Left lung (tissue), 10 donors: ENCODE measurements around the gene OR2M2. TPM values are rescaled to one million over a fixed set of nuclear protein-coding genes. Genes with fewer than 3 reads are reported as not detected.
A peak's percentile ranks its signal among the peaks of the same experiment; 100 is the strongest.

Experiments
- ATAC-seq: fragments of 200-7000 bp; cut with Tn5 transposase; one replicate; pipeline ENCODE4 v1.9.1; 2020; ENCODE audit warnings: moderate library complexity
- DNase-seq, 4 donors: peaks; one replicate each; pipeline ENCODE4 v3.0.0-alpha.2; 2013 to 2020
- H3K27ac ChIP-seq, 2 donors: fragments of 200-600 bp; sonication (generic) in 1 of 2; one replicate each; pipeline versions ENCODE4 v1.5.0 to v1.8.0; 2020 to 2021
- H3K27me3 ChIP-seq, 2 donors: fragments of 200-600 bp; sonication (generic) in 1 of 2; one replicate each; pipeline versions ENCODE4 v1.5.0 to v1.8.0; 2020 to 2021
- H3K36me3 ChIP-seq, 2 donors: fragments of 200-600 bp; sonication (generic) in 1 of 2; one replicate each; pipeline versions ENCODE4 v1.5.0 to v1.8.0; 2020 to 2021
- H3K4me1 ChIP-seq, 2 donors: fragments of 200-600 bp; one replicate each; pipeline ENCODE4 v1.8.0; 2021
- H3K4me3 ChIP-seq, 2 donors: fragments of 200-600 bp; sonication (generic) in 1 of 2; one replicate each; pipeline versions ENCODE4 v1.5.0 to v1.8.0; 2020 to 2021; ENCODE audit warnings: mild to moderate bottlenecking in 1 of 2
- H3K9me3 ChIP-seq, 2 donors: fragments of 200-600 bp; sonication (generic) in 1 of 2; one replicate each; pipeline versions ENCODE4 v1.5.0 to v1.8.0; 2020 to 2021
- intact Hi-C, 2 donors: fragments of 100-400 bp; cut with DNase I; formaldehyde crosslinking; loops; one replicate each; pipeline versions ENCODE4 v1.11.2 to v1.14.2; 2022
- polyA plus RNA-seq, 6 donors: library from polyadenylated mRNA; unstranded; fragments of 120-200 nt; gene quantifications; one replicate each; pipeline ENCODE4 v1.2.1, GENCODE V29; 2013; ENCODE audit not compliant: insufficient read length in 6 of 6
- total RNA-seq, 2 donors: library from RNA; stranded (reverse); fragmentation: NEBNext Ultra II Directional; extraction: Animal tissue kit (Norgen Biotek cat#: 25700); gene quantifications; one replicate each; pipeline ENCODE4 v1.2.1, GENCODE V29; 2021
- TF ChIP-seq, protein P1 (sequence below), 2 donors: fragments of 200-600 bp; sonication (generic) in 1 of 2; IDR thresholded peaks; one replicate each; pipeline versions ENCODE4 v1.5.0 to v1.8.0; 2021; ENCODE audit warnings: antibody characterized with exemption in 2 of 2
- donor health status: DM: no; HTN: yes; CAD: no.
- donor health status: DM: no; HTN: no; CAD: no.

The OR2M2 gene
- total and polyA plus RNA-seq, 8 donors: not detected

- Histone ChIP-seq H3K4me1 (no peaks in the 10 kb centered on the region), H3K27ac (no peak within 1 kb of the TSS), H3K4me3 (no peak within 1 kb of the TSS), H3K36me3 (no peaks in the 10 kb centered on the region), H3K9me3 (peaks cover 0 to 19% of the 10 kb centered on the region in 2 donors), H3K27me3 (no peaks in the 10 kb centered on the region)
- ATAC-seq (no peak), DNase-seq (no peak)
- TF ChIP-seq, protein P1, sequence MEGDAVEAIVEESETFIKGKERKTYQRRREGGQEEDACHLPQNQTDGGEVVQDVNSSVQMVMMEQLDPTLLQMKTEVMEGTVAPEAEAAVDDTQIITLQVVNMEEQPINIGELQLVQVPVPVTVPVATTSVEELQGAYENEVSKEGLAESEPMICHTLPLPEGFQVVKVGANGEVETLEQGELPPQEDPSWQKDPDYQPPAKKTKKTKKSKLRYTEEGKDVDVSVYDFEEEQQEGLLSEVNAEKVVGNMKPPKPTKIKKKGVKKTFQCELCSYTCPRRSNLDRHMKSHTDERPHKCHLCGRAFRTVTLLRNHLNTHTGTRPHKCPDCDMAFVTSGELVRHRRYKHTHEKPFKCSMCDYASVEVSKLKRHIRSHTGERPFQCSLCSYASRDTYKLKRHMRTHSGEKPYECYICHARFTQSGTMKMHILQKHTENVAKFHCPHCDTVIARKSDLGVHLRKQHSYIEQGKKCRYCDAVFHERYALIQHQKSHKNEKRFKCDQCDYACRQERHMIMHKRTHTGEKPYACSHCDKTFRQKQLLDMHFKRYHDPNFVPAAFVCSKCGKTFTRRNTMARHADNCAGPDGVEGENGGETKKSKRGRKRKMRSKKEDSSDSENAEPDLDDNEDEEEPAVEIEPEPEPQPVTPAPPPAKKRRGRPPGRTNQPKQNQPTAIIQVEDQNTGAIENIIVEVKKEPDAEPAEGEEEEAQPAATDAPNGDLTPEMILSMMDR (IDR thresholded peaks at IDR 0.05): no peak
- intact Hi-C loops: no loop called here
Measured at GRCh38 chr1:248144513-248145198, 30.0 kb upstream of the OR2M2 start, which contains the start of gene OR2M5. Gene OR2M5 (plus strand): TSS chr1:248145148. CDS start chr1:248145148, 0 bp downstream.

GRCh38 chr1:248152056-248152827 lies 22.4 kb upstream of the OR2M2 start:
- Histone ChIP-seq H3K4me1 (no peaks in the 10 kb centered on the region), H3K9me3 (peaks cover 0 to 14% of the 10 kb centered on the region in 2 donors), H3K36me3 (no peaks in the 10 kb centered on the region), H3K27me3 (no peaks in the 10 kb centered on the region), H3K4me3 (no peak overlapping the region), H3K27ac (no peak overlapping the region)
- intact Hi-C loops: no loop called here
- ATAC-seq (no peak), DNase-seq (no peak)
- TF ChIP-seq, protein P1 (IDR thresholded peaks at IDR 0.05): no peak

DNA sequence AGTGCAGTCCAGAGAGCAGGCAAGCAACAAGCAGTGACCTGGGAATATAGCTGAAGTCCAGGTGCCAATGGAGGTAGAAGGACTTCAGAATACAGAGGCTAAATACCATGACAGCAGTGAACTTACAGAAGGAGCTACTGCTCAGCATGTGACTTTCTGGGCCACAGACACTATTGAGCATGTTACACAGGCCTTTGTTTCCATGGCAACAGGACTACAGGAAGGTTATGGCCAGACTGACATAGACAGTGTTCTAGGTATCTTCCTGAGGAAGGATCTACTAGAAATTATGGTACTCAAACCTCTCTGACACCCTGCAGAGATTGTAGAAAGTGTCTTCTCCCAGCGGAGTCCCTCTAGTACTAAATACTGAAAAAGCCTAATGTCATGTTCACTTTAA lies 18.7 kb upstream of the OR2M2 start:
- intact Hi-C loops: no loop called here
- ATAC-seq: no peak

GRCh38 chr1:248158758-248159157 lies 15.9 kb upstream of the OR2M2 start:
- H3K36me3 ChIP-seq: no peaks in the 10 kb centered on the region
- no peak overlapping the region for H3K27ac ChIP-seq
- ATAC-seq (no peak), DNase-seq (no peak)
- intact Hi-C loops: no loop called here
- H3K27me3 ChIP-seq: no peaks in the 10 kb centered on the region
- H3K4me1 ChIP-seq: no peaks in the 10 kb centered on the region
- H3K4me3 ChIP-seq: no peak overlapping the region
- TF ChIP-seq, protein P1 (IDR thresholded peaks at IDR 0.05): no peak
- H3K9me3 ChIP-seq: peaks cover 0 to 3% of the 10 kb centered on the region in 2 donors

More for the DNA sequence above, 18.7 kb upstream of the OR2M2 start:
- TF ChIP-seq, protein P1 (IDR thresholded peaks at IDR 0.05): no peak
- Histone ChIP-seq H3K4me3 (no peak overlapping the region), H3K36me3 (no peaks in the 10 kb centered on the region), H3K27me3 (no peaks in the 10 kb centered on the region), H3K27ac (no peak overlapping the region), H3K4me1 (no peaks in the 10 kb centered on the region), H3K9me3 (peaks cover 0 to 8% of the 10 kb centered on the region in 2 donors)
- no peak for DNase-seq

- intact Hi-C loops: no loop called here
- no peak overlapping the region for H3K4me3 ChIP-seq
- no peaks in the 10 kb centered on the region for H3K36me3 ChIP-seq
- no peaks in the 10 kb centered on the region for H3K27me3 ChIP-seq
- DNase-seq (peak in 1 of 4 donors; percentile 73), ATAC-seq (no peak)
- H3K9me3 ChIP-seq: peaks cover 0 to 12% of the 10 kb centered on the region in 2 donors
- no peaks in the 10 kb centered on the region for H3K4me1 ChIP-seq
- TF ChIP-seq, protein P1 (IDR thresholded peaks at IDR 0.05): no peak
- no peak overlapping the region for H3K27ac ChIP-seq
Measured at GRCh38 chr1:248164031-248164430, 10.6 kb upstream of the OR2M2 start.
